ENCODE data around the gene HNRNPU. TPM values are rescaled to one million over a fixed set of nuclear protein-coding genes. Genes with fewer than 3 reads are reported as not detected.
A peak's percentile ranks its signal among the peaks of the same experiment; 100 is the strongest.

HNRNPU gene
- 569 and 589 TPM in 2 replicates for total RNA-seq

DNA sequence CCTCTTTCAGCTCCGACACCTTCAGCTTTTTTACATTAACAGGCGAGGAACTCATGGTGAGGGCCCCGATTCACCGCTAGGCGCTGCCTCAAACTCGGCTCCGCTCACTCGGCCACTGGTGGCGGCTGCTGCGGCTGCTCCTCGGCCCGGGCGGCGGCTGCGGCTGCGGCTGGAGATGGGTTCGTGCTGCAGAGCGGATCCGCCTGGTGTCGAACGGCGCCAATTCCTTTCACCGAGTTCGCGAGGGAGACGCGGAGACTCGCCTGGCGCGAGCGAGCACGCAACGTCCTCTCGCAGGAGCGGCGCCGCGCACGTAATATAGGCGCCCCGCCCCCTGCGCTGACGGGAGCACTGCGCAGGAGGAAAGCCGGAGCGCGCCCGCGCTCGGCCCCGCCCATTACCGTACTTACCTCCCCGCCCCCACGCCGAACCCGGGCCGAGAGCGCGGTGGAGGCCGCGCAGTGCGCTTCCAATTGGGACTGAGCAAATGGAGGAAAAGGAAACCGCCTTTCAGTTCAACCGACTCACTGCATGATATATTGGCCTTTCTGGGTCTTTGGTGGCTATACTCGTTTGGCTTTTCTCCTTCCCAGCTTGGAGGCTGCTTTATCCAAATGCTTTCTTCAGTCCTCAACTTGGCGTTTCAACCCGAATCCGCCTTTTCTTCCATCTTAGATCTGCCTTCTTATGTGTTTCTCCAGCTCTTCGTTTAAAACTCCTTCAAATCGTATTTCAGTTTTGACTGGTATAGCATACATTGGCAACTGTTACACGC lies at the start of gene HNRNPU:
Gene HNRNPU, minus strand, starts transcription at position 291 of the 775 bp plus-strand sequence. Its CDS starts 236 bp downstream, at position 55.
- peak within 1 kb of the TSS; percentile 94 for H3K27ac Mint-ChIP-seq
- DNase-seq (ENCODE audit: low spot score), result peak; percentile 95
- no peaks in the 10 kb centered on the region for H3K9me3 Mint-ChIP-seq
- peak within 1 kb of the TSS; percentile 88 for H3K4me3 Mint-ChIP-seq (ENCODE audit: low read depth)
- intact Hi-C loops (cut with micrococcal nuclease), result loop anchor here (1.0 to 10.0 kb wide), 7 partner anchors 29 to 1700 kb away; partner anchors contain the start of genes ADSS2, CEP170, CNST and COX20
- H3K36me3 Mint-ChIP-seq (ENCODE audit: low read depth), result peaks cover 42% of the 10 kb centered on the region
- no peaks in the 10 kb centered on the region for H3K27me3 Mint-ChIP-seq (ENCODE audit: low read depth)
- H3K4me1 Mint-ChIP-seq (ENCODE audit: low read depth), result peaks cover 37% of the 10 kb centered on the region

DNA sequence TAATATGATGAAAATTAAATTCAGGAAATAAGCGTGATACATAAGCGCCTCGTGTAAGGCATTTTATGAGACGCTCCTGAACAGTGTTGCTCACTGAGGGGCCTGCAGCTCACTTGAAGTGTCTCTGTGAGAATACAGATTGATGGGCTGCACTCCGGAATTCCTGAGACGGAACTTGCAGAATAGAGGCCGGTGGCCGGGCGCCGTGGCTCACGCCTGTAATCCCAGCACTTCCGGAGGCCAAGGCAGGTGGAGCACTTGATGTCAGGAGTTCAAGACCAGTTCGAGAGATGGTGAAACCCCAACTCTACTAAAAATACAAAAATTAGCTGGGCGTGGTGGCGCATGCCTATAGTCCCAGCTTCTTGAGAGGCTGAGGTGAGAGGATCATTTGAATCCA lies 49.5 kb upstream of the HNRNPU start:
- Mint-ChIP-seq H3K36me3 (ENCODE audit: low read depth) (no peaks in the 10 kb centered on the region), H3K27ac (no peak overlapping the region)
- intact Hi-C loops (cut with micrococcal nuclease), result no loop called here

DNA sequence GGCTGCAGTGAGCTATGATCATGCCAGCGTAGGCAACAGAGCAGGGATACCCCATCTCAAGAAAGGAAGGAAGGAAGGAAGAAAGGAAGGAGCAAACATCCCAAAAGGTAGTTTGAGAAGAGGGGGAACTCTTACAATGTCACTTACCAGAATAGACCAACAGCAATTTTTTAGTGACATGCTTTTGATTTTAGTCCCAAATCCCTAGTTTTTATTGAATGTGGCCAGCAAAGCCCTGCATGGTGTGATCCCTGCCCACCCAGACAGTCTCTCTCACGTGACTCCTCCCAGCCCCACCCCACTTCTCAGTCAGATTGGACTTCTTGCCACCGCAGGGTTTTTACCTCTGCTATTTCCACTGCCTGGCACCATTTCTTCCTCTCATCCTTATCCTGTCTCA lies 39.8 kb upstream of the HNRNPU start:
- intact Hi-C loops (cut with micrococcal nuclease), result no loop called here

More for the DNA sequence above, 49.5 kb upstream of the HNRNPU start:
- DNase-seq (ENCODE audit: low spot score), result no peak
- no peak overlapping the region for H3K4me3 Mint-ChIP-seq (ENCODE audit: low read depth)
- no peaks in the 10 kb centered on the region for H3K9me3 Mint-ChIP-seq
- peaks cover 11% of the 10 kb centered on the region for H3K27me3 Mint-ChIP-seq (ENCODE audit: low read depth)
- peaks cover 2% of the 10 kb centered on the region for H3K4me1 Mint-ChIP-seq (ENCODE audit: low read depth)

DNA sequence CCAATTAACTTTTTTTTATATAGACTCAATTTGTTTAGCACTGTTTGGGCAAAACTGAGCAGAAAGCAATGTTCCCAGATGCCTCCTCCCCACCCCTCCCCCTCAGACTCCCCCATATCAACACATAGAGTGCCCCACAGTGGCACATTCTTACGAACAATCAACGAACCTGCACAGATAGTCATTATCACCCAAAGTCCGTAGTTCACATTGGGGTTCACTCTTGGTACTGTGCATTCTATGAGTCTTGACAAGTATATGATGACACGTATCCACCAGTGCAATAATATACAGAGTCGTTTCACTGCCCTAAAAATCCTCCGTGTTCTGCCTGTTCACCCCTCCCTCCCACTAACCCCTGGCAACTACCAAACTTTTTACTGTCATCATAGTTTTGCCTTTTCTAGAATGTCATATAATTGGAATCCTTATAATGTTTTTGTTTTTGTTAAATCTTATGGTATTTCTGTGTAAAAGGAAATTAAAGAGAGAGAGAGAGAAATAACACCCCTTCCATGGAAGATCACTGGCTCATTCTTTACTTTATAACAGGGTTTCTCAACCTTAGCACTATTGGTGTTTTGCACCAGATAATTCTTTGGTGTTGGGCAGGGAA lies 37.2 kb upstream of the HNRNPU start:
- Mint-ChIP-seq H3K9me3 (no peaks in the 10 kb centered on the region), H3K36me3 (ENCODE audit: low read depth) (no peaks in the 10 kb centered on the region), H3K4me3 (ENCODE audit: low read depth) (no peak overlapping the region), H3K4me1 (ENCODE audit: low read depth) (no peaks in the 10 kb centered on the region), H3K27me3 (ENCODE audit: low read depth) (no peaks in the 10 kb centered on the region), H3K27ac (no peak overlapping the region)
- intact Hi-C loops (cut with micrococcal nuclease), result no loop called here
- no peak for DNase-seq (ENCODE audit: low spot score)

More for the DNA sequence above, 39.8 kb upstream of the HNRNPU start:
- no peaks in the 10 kb centered on the region for H3K9me3 Mint-ChIP-seq
- H3K4me3 Mint-ChIP-seq (ENCODE audit: low read depth), result no peak overlapping the region
- H3K36me3 Mint-ChIP-seq (ENCODE audit: low read depth), result no peaks in the 10 kb centered on the region
- H3K4me1 Mint-ChIP-seq (ENCODE audit: low read depth), result peaks cover 2% of the 10 kb centered on the region
- DNase-seq (ENCODE audit: low spot score), result no peak
- no peak overlapping the region for H3K27ac Mint-ChIP-seq
- no peaks in the 10 kb centered on the region for H3K27me3 Mint-ChIP-seq (ENCODE audit: low read depth)

DNA sequence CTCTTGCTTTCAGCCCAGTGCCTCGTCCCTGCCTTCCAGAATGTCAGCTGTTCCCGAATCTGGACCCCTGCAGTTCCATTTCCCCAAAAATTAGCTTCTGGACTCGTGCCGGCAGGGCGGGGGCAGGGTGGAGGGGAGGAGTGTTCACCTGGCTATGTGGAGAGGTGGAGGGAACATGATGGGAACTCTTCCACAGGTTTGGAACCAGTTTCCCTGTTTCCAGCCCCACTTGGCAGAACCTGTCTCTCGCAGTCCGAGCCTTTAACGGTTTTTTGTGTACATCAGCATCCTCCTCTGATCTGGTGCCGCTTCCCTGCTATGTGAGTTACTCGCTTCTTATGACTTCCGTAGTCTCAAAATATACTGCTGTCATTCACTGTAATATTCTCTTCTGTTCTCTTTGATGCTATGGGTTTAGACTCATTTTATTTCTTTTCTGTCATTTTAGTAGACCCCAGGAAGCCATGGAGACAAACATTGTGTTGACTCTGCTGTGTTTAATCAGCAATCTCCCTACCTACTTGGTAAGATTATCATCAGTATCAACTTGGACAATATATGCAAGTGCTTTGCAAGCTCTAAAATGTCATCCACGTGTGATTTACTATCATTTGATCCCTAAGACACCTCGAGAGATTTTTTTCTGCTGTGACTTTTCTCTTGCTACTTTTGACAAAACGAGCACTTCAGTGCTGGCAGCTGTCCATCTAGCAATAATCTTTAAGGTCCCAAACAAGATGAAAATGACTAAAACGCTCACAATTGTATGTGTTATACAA lies 33.3 kb upstream of the HNRNPU start:
- H3K36me3 Mint-ChIP-seq (ENCODE audit: low read depth), result no peaks in the 10 kb centered on the region
- no peaks in the 10 kb centered on the region for H3K27me3 Mint-ChIP-seq (ENCODE audit: low read depth)
- intact Hi-C loops (cut with micrococcal nuclease), result no loop called here
- no peaks in the 10 kb centered on the region for H3K4me1 Mint-ChIP-seq (ENCODE audit: low read depth)
- no peak for DNase-seq (ENCODE audit: low spot score)
- no peaks in the 10 kb centered on the region for H3K9me3 Mint-ChIP-seq
- H3K4me3 Mint-ChIP-seq (ENCODE audit: low read depth), result no peak overlapping the region
- no peak overlapping the region for H3K27ac Mint-ChIP-seq

DNA sequence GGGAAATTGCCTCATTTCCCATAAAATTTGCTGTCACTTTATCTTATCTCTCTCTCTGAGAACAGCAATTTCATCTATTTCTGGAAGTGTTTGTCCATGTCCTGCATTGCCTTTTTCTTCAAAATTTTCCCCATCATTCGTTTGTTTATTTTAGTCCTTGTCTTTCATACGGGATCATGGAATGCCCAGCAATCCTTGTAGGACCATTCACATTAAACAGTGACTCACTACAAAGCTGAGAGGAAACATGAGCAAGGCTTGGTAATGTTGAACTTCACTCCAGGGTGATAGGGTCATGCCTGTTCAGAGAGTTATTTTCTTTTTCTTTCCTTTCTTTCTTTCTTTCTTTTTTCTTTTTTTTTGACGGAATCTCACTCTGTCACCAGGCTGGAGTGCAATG lies 32.2 kb upstream of the HNRNPU start:
- no peaks in the 10 kb centered on the region for H3K27me3 Mint-ChIP-seq (ENCODE audit: low read depth)

DNA sequence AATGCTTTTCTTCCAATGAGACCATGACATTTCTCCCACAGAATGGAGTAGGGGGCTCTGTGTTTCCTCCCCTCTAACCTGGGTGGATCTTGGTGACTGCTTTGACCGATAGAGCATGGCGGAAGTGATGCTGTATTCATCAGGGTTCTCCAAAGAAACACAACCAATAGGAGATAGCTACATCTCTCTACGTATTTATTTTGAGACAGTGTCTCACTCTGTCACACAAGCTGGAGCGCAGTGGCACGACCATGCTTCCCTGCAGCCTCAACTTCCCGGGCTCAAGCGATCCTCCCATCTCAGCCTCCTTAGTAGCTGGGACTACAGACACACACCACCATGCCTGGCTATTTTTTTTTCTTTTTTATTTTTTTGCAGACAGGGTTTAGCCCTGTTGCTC lies 29.5 kb upstream of the HNRNPU start:
- no peaks in the 10 kb centered on the region for H3K27me3 Mint-ChIP-seq (ENCODE audit: low read depth)
- DNase-seq (ENCODE audit: low spot score), result no peak
- H3K4me3 Mint-ChIP-seq (ENCODE audit: low read depth), result no peak overlapping the region
- no peaks in the 10 kb centered on the region for H3K9me3 Mint-ChIP-seq
- intact Hi-C loops (cut with micrococcal nuclease), result no loop called here
- H3K4me1 Mint-ChIP-seq (ENCODE audit: low read depth), result no peaks in the 10 kb centered on the region
- no peak overlapping the region for H3K27ac Mint-ChIP-seq
- H3K36me3 Mint-ChIP-seq (ENCODE audit: low read depth), result no peaks in the 10 kb centered on the region

More for the DNA sequence above, 32.2 kb upstream of the HNRNPU start:
- Mint-ChIP-seq H3K27ac (no peak overlapping the region), H3K9me3 (no peaks in the 10 kb centered on the region), H3K36me3 (ENCODE audit: low read depth) (no peaks in the 10 kb centered on the region), H3K4me1 (ENCODE audit: low read depth) (no peaks in the 10 kb centered on the region), H3K4me3 (ENCODE audit: low read depth) (no peak overlapping the region)
- intact Hi-C loops (cut with micrococcal nuclease), result no loop called here
- no peak for DNase-seq (ENCODE audit: low spot score)

DNA sequence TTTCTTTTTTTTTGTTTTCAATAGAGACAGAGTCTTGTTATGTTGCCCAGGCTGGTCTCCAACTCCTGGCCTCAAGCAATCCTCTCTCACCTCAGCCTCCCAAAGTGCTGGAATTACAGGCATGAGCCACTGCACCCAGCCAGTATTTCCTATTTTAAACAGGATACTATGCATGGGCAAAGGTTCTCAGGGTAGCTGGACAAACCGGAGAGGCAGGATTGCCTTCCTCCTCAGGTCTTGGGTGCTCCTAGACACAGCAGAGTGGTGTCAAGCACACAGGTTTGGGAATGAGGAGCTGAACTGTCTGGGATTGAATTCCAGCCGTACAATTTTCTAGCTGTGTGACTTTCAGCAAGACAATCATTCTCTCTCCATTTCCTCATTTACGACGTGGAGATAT lies 22.9 kb upstream of the HNRNPU start:
- no peaks in the 10 kb centered on the region for H3K4me1 Mint-ChIP-seq (ENCODE audit: low read depth)
- intact Hi-C loops (cut with micrococcal nuclease), result no loop called here
- no peaks in the 10 kb centered on the region for H3K36me3 Mint-ChIP-seq (ENCODE audit: low read depth)
- H3K4me3 Mint-ChIP-seq (ENCODE audit: low read depth), result no peak overlapping the region
- no peak overlapping the region for H3K27ac Mint-ChIP-seq
- H3K9me3 Mint-ChIP-seq, result no peaks in the 10 kb centered on the region
- no peak for DNase-seq (ENCODE audit: low spot score)
- peaks cover 4% of the 10 kb centered on the region for H3K27me3 Mint-ChIP-seq (ENCODE audit: low read depth)

DNA sequence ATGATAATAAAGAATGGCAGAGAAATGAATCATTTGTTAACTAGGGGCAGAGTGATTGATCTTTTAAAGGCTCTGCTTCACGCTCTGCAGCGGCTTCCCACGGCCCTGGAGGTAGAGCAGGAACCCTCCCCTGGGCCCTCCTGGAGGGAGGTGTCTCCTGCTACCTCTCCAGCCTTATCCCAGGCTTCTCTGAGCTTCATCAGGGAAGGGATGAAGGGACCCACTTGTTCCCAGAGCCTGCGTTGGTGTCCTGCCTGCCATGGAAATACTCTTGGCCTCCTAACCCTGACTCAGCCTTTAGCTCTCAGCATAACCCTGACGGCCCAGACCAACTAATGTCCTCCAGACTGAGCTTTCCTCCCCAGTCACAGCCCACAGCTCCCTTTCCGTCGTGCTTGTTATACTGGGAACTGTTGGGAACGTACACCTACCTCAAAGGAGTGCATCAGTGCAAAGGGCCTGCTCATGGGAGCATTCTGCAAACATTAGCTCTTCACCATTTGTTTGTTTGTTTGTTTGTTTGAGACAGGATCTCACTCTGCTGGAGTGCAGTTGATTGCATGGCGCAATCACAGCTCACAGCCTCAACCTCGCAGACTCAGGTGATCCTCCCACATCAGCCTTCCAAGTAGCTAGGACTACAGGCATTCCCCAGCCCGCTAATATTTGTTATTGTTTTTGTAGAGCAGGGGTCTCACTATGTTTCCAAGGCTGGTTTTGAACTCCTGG lies 17.4 kb upstream of the HNRNPU start:
- Mint-ChIP-seq H3K27me3 (ENCODE audit: low read depth) (peaks cover 4% of the 10 kb centered on the region), H3K4me1 (ENCODE audit: low read depth) (no peaks in the 10 kb centered on the region), H3K36me3 (ENCODE audit: low read depth) (no peaks in the 10 kb centered on the region), H3K27ac (no peak overlapping the region), H3K9me3 (no peaks in the 10 kb centered on the region), H3K4me3 (ENCODE audit: low read depth) (no peak overlapping the region)
- intact Hi-C loops (cut with micrococcal nuclease), result no loop called here
- no peak for DNase-seq (ENCODE audit: low spot score)

DNA sequence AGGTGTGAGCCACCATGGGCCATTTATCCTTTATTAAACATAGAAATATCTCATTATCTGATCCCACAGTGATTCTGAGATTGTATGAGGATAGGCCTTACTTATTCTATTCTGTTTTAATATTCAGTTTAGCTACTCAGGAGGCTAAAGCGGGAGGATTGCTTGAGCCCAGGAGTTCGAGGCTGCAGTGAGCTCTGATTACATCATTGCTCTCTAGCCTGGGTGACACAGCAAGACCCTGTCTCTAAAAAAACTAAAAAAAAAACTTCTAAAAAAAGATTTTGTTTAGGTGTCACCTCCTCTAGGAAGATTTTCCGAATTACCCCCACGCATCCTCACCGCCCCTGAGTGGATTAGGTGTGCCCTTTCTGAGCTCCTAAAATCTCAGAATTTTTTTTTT lies 14.3 kb upstream of the HNRNPU start:
- Mint-ChIP-seq H3K36me3 (ENCODE audit: low read depth) (no peaks in the 10 kb centered on the region), H3K4me1 (ENCODE audit: low read depth) (no peaks in the 10 kb centered on the region), H3K9me3 (no peaks in the 10 kb centered on the region), H3K27ac (no peak overlapping the region), H3K27me3 (ENCODE audit: low read depth) (peaks cover 2% of the 10 kb centered on the region), H3K4me3 (ENCODE audit: low read depth) (no peak overlapping the region)
- intact Hi-C loops (cut with micrococcal nuclease), result no loop called here
- no peak for DNase-seq (ENCODE audit: low spot score)

DNA sequence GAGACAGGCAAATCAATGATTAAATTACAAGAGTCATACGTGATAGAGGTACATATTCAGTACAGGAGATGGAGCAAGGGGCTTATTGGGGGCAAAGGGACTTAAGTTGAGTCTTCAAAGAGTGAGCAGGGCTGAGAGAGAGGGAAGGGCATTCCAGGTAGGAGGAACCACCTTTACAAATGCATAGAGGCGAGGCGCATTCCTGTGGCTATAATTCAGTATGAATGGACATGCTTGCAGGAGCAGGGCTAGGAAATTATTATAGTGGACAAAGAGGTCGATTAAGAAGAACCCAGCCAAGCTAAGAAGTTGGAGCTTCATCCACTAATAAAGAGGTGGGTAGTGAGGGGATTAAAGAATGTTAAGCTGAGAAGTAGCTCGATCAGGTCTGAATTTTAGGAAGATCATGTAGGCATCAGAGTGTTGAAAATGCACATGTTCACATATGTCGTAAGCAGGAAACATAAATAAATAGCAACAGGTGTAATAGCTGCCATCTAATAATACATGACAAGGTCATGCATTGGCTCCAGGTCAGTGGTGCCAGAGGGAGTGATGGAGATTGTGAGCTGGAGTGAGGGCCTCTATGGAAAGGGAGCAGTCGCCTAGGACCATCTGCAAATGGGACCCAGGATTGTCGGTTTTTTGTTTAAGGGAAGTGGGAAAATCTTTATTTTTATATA lies 12.0 kb upstream of the HNRNPU start:
- no peaks in the 10 kb centered on the region for H3K9me3 Mint-ChIP-seq

DNA sequence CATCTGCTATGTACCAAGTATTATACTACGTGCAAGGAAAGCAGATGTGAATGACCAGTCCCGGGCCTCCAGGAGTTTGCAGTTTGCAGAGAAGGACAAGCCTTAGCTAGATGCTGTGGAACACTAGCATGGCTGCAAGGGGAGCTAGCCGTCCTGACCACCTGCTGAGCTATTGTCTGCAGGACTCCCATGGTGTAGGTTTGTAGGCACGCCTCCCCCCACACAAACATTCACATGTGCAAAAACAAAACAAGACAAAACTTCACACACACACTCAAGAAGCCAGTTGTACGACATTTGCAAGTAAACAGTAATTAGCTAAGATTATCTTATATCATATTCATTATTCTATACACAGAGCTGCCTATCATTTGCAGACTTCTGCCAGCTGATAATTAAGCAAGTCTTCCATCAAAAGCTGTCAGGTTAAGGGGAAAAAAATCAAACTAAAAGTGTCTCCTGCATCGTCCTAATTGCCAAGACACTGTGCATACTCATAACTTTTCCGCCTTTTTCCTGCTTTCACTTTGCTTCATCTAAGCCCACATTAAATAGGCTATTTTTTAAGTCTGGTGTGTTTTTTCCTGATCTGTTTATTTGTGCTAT lies 10.7 kb upstream of the HNRNPU start:
- no peak overlapping the region for H3K27ac Mint-ChIP-seq
- H3K27me3 Mint-ChIP-seq (ENCODE audit: low read depth), result peaks cover 4% of the 10 kb centered on the region
- H3K4me1 Mint-ChIP-seq (ENCODE audit: low read depth), result no peaks in the 10 kb centered on the region
- H3K9me3 Mint-ChIP-seq, result no peaks in the 10 kb centered on the region
- DNase-seq (ENCODE audit: low spot score), result no peak
- no peaks in the 10 kb centered on the region for H3K36me3 Mint-ChIP-seq (ENCODE audit: low read depth)
- no peak overlapping the region for H3K4me3 Mint-ChIP-seq (ENCODE audit: low read depth)
- intact Hi-C loops (cut with micrococcal nuclease), result no loop called here

More for the DNA sequence above, 12.0 kb upstream of the HNRNPU start:
- Mint-ChIP-seq H3K4me1 (ENCODE audit: low read depth) (no peaks in the 10 kb centered on the region), H3K27me3 (ENCODE audit: low read depth) (peaks cover 4% of the 10 kb centered on the region), H3K27ac (no peak overlapping the region), H3K36me3 (ENCODE audit: low read depth) (no peaks in the 10 kb centered on the region), H3K4me3 (ENCODE audit: low read depth) (no peak overlapping the region)
- intact Hi-C loops (cut with micrococcal nuclease), result no loop called here
- no peak for DNase-seq (ENCODE audit: low spot score)

Data from activated T-helper 2 cell treated with anti-CD3 and anti-CD28 coated beads, Interferon-gamma antibody, Interleukin-2, Interleukin-4, amounts not matched to agents 10 μg/mL and 5 μg/mL and 100 μg/mL, durations not matched to agents 14 hours and 24 hours and 36 hours (primary cell).